GM21367 (cell line): ENCODE data around the gene CDC42BPG.

Experiments used
- ATAC-seq: cut with Tn5 transposase; IDR thresholded peaks from one replicate; pipeline ENCODE4 v1.9.1; 2021; ENCODE audit not compliant: unreplicated experiment

The CDC42BPG gene

DNA sequence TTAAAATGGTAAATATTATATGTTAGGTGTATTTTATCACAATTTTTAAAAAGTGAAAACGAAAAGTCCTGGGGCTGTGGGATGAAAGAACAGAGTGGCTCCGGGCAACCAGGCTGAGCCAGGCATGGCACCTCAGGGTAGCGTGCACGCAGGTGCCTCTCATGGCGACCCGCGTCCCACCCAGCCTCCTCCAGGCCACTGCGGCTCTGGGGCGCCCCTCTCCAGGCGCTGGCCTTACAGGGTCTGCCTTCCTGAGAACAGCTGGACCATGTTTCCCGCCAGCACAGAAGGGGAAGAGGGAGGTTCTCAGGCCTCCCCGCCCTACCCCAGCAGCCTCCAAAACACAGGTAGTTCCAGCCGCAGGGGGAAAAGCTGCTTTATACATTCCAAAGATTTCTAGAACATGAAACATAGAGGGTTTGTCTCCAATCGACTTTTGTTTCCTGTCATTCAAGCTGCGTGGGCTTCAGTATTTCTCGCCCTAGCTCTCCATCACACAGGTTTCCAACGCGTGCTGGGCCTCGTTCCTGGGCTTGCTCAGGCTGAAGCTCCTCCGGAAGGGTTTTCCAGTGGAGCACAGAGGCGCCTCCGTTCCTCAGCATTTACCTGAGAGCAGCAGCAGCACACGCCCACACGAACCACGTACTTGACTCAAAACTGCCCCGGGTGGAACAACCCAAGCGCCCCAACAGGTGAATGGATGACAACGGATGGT lies 23.5 kb upstream of the CDC42BPG start:
- ATAC-seq = no peak

- no peak for ATAC-seq
Measured at GRCh38 chr11:64866173-64866491, 21.7 kb upstream of the CDC42BPG start.

GRCh38 chr11:64865286-64866172 lies 21.1 kb upstream of the CDC42BPG start:
- no peak for ATAC-seq

- ATAC-seq = no peak
Measured at GRCh38 chr11:64864473-64865285, 20.2 kb upstream of the CDC42BPG start.

DNA sequence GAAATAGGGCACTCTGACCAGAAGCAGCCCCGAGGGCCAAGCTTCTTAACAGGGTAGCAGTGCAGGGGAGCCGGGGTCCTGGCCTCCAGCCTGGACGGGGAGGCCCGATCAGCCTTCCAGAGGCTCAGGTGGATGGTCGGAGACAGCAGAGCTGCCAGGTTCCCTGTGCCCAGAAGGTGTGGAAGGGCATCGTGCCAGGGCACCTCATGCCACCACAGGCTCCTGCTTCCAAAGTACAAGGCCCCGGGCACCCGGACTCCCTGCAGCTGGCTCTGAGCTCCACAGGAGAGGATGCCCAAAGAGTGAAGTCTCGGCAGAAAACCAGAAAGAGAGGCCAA lies 19.7 kb upstream of the CDC42BPG start:
- ATAC-seq = no peak

DNA sequence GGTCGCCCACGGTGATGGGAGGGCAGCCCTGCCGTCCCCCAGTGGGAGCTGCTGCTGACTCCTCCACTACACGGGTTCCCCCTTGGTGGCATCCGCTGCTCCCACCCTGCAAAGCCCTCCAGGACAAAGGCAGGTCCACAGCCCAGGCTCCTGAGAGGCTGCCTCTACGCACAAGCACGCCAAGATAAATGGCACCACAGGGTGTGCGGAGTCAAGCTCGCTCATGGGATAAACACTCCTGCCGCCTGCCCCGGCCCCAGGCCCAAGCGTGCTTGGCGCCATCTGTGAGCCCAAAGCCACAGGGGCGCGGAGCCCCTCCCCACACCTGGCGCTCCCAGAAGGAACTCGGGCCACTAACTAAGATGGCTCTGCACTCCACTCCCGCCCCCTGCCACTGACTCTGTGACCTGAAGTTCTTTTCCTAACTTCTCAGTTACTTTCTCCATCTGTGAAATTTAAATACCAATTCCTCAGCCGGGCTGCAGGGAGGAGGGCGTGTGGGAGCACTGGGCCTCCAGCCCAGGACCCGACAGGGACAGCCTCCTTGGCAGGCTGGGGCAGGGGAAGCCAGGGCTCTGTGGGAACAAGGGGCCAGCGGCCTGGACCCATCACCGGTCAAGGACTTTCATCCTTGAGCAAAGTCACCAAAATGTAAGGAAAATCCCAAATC lies 19.1 kb upstream of the CDC42BPG start:
- ATAC-seq = no peak

- no peak for ATAC-seq
Measured at GRCh38 chr11:64862987-64863390, 18.5 kb upstream of the CDC42BPG start.

GRCh38 chr11:64861227-64861975 lies 16.9 kb upstream of the CDC42BPG start:
- no peak for ATAC-seq

DNA sequence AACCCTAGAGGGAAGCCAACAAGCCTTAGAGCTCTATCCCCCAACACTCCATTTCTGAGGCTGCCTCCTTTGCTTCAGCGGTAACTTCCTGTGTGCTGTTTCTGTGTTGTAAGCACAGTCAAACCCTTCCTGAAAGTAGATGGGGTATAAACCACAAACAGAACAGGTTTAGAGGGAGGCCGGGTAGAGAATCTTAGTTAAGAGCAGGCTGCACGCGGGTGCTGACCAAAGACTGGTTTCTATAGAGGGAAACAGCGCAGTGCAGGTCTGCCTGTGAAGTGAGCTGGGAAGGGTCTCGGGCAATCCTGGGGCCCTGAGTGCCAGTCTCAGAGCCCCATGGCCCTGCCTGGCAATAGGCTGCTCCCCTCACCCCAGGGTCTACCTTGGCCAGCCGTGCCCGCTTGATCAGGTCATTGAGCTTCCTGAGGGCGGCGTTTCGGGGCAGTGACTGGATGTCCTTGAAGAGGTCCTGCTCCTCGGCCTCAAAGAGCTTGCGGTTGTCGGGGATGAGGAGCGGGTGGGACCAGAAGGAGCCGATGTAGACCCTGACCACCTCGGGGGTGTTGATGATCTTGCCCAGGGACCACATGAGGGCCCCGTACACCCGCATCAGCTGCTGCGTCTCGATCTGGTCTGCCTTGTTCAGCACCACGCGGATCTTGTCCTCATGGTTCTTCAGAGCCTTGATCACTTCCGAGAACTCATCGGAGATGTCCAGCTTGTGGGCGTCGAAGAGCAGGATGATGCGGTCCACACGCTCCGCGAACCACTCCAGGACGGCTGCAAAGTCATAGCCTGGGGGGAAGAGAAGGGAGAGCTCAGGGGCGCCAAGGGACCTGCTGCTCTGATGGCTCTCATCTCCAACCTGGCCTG lies 15.3 kb upstream of the CDC42BPG start:
- ATAC-seq = peak; percentile 58

- ATAC-seq = no peak
Measured at GRCh38 chr11:64858467-64859263, 14.2 kb upstream of the CDC42BPG start.

GRCh38 chr11:64857485-64857884 lies 13.0 kb upstream of the CDC42BPG start:
- ATAC-seq = no peak

DNA sequence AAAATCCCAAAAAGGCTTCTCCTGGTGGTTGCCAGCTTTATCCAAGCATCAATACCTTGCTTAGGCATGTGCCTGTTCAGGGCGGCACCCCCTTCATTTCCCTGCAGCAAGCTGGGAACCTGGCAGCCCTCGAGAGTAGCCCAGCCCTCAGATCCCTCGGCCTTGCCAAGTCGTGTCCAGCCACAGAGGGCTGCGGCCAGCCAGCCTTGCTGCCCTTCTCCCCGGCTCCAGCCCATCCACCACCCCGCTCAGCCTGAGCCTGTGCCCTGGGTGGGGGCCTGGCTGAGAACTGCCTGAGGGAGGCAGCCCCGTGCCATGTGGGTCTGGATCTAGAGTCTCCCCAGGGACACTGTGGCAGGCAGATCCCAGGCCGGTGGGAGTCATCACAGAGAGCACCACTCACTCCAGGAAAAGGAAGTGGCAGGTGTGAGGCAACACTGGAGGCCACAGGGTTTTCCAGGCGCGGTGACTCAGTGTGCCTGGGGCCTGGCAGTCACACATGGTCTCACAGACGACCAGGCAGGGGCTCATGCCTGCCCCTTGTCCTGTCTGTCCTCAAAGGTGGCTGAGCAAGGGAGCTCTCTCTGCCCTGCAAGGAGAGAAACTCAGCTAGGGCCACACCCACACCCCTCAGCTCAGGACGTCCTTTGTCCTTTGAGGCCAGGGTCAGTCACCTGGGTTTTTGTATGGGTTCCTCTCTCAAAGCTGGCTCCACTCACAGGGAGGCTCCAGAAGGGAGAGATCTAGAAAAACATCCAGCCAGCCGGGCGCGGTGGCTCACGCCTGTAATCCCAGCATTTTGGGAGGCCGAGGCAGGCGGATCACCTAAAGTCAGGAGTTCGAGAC lies 12.2 kb upstream of the CDC42BPG start:
- no peak for ATAC-seq

DNA sequence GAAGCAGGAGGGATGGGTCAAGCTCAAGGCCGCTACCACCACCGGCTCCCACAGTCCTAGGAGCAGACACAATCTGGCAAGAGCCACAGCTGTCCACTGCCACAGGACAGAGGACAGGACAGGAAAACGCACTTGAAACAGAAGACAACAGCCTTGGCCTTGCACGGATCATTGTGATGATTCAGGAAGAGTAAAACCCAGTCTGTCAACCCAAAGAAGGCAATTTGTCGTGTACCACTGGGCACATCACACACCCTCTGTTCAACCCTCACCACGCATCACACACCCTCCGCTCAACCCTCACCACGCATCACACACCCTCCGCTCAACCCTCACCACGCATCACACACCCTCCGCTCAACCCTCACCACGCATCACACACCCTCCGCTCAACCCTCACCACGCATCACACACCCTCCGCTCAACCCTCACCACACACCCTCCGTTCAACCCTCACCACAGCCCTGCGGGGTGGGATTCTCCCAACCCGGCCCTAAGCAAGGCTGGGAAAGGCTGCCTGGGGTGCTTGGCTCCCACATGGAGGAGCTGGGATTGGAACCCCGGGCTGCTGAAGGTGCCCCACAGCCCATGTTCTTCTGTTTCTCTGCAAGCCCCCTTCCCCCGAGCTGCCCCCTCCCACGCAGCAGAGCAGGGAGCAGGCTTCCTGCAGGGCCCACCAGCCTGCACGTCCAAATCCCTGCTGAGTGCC lies 11.3 kb upstream of the CDC42BPG start:
- no peak for ATAC-seq

DNA sequence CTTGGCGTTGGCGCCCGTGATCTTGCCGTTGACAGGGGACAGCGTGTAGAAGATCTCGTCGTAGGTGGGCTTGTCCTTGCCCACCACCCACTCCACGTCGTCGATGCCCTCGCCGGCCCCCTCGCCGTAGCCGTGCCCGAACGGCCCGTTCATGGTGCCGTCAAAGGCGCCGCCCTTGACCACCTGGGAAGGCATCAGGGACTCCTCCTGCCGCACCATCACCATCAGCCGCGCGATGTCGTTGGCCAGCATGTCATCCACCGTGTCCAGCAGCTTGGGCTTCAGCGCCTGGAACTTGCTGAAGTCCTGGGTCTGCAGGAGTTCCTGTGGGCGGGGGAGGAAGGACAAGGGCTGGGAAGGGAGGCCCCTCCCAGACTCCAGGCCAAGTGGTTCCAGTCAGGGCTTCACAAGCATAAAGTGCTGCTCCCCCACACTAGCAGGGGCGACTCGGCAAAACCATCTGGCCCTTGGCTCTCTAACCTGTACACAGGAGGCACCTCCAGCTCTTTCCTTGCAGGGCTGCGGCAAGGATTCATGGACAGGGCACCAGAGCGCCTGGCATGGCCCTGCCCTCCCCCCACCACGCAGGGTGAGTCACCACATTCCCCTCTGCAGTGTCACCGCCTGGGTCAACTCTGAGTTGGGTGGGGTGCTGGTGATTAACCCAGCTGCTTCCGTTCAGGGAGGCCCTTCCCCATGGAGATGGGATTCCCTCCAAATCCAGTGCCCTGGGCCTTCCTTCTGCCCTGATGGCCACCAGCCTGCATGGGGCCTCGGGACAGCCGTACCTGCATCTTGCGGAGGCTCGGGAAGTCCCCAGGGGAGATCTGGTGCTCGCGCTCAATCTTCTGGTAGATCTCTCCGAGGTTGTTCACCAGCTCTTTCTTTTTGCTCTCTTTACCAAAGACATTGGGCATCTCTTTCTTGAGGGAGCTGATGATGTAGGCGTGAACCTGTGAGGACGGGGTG lies 10.4 kb upstream of the CDC42BPG start:
- ATAC-seq = no peak

GRCh38 chr11:64854157-64854533 lies 9.7 kb upstream of the CDC42BPG start:
- no peak for ATAC-seq

DNA sequence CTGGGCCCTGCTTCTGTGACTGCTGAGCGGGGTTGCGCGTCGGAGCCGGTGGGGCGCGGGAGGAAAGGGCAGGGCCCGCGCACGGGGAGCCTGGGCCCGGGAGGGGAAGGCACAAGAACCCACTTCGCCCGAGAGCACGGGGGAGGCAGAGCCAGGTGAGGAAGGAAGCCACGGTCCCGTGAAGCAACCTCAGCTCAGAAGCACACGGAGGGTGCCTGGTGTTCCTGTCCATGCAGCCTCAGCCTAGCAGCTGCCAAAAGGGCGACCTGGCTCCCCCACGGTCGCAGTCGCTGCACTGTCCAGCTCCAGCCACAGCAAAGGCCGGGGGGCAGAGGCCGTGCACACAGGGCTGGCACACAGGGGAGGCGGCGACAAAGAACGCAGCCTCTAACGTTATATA lies 9.3 kb upstream of the CDC42BPG start:
- ATAC-seq = no peak
